ENCODE measurements around the gene SERPINH1. TPM values are rescaled to one million over a fixed set of nuclear protein-coding genes. Genes with fewer than 3 reads are reported as not detected.

The SERPINH1 gene
- total RNA-seq, 1 donor from 2014 or later, result 234 TPM

DNA sequence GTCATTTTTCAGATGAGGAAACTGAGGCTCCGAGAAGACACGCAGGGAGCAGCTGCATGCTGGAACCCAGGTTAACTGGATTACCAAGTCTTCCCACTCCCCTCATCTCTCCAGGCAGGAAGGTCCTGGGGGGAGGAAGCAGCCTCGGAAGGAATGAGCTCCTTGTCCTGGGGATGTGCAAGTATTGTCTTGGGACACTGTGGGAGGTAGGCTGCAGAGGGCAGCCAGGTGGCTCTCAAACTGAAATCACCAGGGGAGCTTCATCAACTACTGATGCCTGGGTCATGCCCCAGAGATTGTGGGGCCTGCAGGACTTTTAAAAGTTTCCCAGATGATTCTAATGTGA lies 43.9 kb upstream of the SERPINH1 start:
- Mint-ChIP-seq H3K36me3 (ENCODE audit: insufficient read depth) (peaks cover 6% of the 10 kb centered on the region), H3K27me3 (peaks cover 10% of the 10 kb centered on the region), H3K9me3 (ENCODE audit: low read depth) (peaks cover 6% of the 10 kb centered on the region), H3K27ac (peak overlapping the region; percentile 91), H3K4me1 (ENCODE audit: low read depth) (peaks cover 22% of the 10 kb centered on the region), H3K4me3 (ENCODE audit: low read depth) (no peak overlapping the region)
- DNase-seq (ENCODE audit: low spot score, unreplicated experiment), result no peak
- TF ChIP-seq, protein P1, sequence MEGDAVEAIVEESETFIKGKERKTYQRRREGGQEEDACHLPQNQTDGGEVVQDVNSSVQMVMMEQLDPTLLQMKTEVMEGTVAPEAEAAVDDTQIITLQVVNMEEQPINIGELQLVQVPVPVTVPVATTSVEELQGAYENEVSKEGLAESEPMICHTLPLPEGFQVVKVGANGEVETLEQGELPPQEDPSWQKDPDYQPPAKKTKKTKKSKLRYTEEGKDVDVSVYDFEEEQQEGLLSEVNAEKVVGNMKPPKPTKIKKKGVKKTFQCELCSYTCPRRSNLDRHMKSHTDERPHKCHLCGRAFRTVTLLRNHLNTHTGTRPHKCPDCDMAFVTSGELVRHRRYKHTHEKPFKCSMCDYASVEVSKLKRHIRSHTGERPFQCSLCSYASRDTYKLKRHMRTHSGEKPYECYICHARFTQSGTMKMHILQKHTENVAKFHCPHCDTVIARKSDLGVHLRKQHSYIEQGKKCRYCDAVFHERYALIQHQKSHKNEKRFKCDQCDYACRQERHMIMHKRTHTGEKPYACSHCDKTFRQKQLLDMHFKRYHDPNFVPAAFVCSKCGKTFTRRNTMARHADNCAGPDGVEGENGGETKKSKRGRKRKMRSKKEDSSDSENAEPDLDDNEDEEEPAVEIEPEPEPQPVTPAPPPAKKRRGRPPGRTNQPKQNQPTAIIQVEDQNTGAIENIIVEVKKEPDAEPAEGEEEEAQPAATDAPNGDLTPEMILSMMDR (IDR thresholded peaks at IDR 0.05; ENCODE audit: unreplicated experiment), result no peak

DNA sequence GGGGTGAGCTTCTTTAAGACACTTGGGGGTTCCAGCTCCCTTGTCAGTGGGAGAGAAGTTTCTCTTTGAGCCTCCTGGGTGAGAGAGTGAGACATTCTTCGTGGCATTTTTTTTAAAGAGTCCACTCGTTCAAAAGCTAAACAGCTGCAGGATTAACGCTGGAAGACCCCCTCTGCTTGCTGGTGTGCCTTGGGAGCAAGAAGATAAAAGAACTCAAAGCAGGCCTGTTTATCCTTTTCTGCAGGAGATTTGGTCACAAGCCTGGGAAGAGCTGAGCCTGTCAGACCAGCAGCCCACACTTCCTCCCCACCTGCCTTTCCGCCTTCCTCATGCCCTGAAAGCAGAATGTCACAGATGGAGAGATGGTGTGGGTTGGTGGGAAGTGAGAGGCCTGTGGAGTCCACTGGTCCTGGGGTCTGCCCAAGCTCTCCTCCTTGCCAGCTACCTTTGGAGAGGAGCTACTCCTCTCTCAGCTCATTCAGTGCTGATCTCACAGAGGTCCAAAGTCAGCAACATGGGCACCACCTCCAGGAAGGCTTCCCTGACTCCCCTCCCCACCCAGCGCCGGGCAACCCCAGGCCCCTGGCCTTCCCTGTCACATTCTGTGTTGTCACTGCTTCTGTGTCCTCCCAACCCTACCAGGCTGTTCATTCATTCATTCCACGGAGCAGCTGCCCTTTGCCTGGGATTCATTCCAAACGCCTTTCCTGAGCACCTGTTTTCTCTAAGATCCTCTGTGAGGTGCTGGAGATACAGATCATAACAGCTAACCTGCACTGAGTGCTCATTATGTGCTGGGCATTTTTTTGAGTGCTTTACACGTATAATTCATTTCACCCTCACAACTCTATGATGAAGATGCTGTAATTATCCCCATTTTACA lies 43.0 kb upstream of the SERPINH1 start:
- Mint-ChIP-seq H3K36me3 (ENCODE audit: insufficient read depth) (peaks cover 6% of the 10 kb centered on the region), H3K4me3 (ENCODE audit: low read depth) (no peak overlapping the region), H3K27me3 (peaks cover 19% of the 10 kb centered on the region), H3K27ac (no peak overlapping the region), H3K9me3 (ENCODE audit: low read depth) (peaks cover 6% of the 10 kb centered on the region), H3K4me1 (ENCODE audit: low read depth) (peaks cover 23% of the 10 kb centered on the region)
- TF ChIP-seq, protein P1 (IDR thresholded peaks at IDR 0.05; ENCODE audit: unreplicated experiment), result no peak
- no peak for DNase-seq (ENCODE audit: low spot score, unreplicated experiment)

DNA sequence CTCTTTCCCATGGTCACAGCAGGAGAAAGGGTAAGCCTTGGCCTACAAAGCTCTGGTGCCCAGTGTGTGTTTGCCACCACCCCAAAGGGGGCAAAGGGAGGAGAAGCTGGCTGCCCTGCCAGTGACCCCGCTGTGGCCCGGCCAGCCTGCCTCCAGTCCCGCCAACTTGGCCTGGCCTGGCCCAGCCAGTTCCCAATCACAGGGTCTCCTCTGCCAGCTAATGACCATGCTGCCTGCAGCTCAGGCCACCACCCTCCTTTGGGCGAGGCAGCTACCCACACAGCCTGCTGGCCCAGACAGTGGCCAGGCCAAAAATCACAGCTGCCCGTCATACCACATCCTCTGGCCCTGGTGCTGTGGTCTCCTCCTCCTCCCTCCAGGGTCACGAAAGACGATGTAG lies 41.4 kb upstream of the SERPINH1 start:
- TF ChIP-seq, protein P1 (IDR thresholded peaks at IDR 0.05; ENCODE audit: unreplicated experiment), result no peak
- no peak for DNase-seq (ENCODE audit: low spot score, unreplicated experiment)
- H3K4me3 Mint-ChIP-seq (ENCODE audit: low read depth), result no peak overlapping the region
- H3K27me3 Mint-ChIP-seq, result peaks cover 28% of the 10 kb centered on the region
- peaks cover 6% of the 10 kb centered on the region for H3K9me3 Mint-ChIP-seq (ENCODE audit: low read depth)
- peaks cover 30% of the 10 kb centered on the region for H3K4me1 Mint-ChIP-seq (ENCODE audit: low read depth)
- H3K27ac Mint-ChIP-seq, result no peak overlapping the region
- peaks cover 6% of the 10 kb centered on the region for H3K36me3 Mint-ChIP-seq (ENCODE audit: insufficient read depth)

DNA sequence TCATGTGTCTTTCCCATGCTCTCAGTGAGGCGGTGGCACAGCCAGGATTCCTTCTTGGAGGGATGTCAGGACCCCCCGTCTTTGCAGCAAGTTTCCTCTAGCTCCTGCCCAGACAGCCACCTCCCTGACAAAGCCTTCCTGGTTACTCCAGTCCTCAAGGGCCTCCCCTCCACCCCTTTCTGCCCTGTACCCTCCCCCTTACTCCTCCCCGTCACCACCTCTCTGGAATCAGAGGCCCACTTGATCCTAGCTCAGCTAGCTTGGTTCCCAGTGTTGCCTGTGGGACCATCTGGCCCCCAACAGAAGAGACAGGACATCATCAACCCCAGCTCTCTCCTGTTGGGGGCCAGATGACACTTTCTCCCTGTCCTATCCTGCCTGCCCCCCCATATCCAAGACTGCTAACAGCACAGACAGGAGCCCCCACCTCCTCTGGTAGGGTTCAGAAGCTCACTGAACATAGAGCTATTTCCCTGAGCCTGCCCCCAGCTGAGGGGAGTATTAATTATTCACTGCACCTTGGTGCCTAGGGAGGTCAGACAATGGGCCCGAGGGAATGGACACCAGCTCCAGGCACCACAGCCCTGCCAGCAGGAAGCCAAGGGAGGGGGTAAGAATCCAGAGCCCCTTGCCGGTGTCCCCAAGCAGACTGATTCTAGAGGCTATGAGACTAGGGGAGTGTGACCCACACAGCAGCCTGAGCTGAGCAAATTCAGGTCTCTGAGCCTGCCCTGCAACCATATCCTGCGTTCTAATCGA lies 39.6 kb upstream of the SERPINH1 start:
- DNase-seq (ENCODE audit: low spot score, unreplicated experiment), result no peak
- peaks cover 28% of the 10 kb centered on the region for H3K27me3 Mint-ChIP-seq
- H3K4me1 Mint-ChIP-seq (ENCODE audit: low read depth), result peaks cover 28% of the 10 kb centered on the region
- no peak overlapping the region for H3K4me3 Mint-ChIP-seq (ENCODE audit: low read depth)
- H3K27ac Mint-ChIP-seq, result no peak overlapping the region
- H3K36me3 Mint-ChIP-seq (ENCODE audit: insufficient read depth), result peaks cover under 1% of the 10 kb centered on the region
- TF ChIP-seq, protein P1 (IDR thresholded peaks at IDR 0.05; ENCODE audit: unreplicated experiment), result no peak
- no peaks in the 10 kb centered on the region for H3K9me3 Mint-ChIP-seq (ENCODE audit: low read depth)

DNA sequence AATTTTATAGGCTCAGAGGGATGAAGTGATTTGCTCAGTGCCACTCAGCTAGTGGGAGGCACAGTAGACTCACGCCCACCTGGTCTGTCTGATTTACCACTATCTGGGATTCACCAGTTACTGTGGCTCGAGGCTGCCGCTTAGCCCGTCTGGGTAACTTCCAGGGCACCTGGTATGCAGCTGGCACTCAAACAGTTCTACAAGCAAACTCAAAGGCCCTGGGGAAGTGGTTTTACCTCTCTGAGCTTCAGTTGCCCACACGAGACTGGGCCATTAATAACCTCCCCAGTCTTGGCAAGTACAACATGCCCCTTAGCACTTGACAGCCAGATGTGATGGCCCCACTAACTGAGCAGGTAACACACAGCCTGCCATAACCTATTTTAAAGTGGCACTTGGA lies 38.9 kb upstream of the SERPINH1 start:
- Mint-ChIP-seq H3K27ac (no peak overlapping the region), H3K36me3 (ENCODE audit: insufficient read depth) (no peaks in the 10 kb centered on the region), H3K4me3 (ENCODE audit: low read depth) (peak overlapping the region; percentile 73), H3K9me3 (ENCODE audit: low read depth) (no peaks in the 10 kb centered on the region), H3K4me1 (ENCODE audit: low read depth) (peaks cover 22% of the 10 kb centered on the region), H3K27me3 (peaks cover 31% of the 10 kb centered on the region)
- TF ChIP-seq, protein P1 (IDR thresholded peaks at IDR 0.05; ENCODE audit: unreplicated experiment), result no peak
- no peak for DNase-seq (ENCODE audit: low spot score, unreplicated experiment)

All from progenitor cell of endocrine pancreas (in vitro differentiated cells).